ENCODE measurements around the gene NIPAL4.

DNA sequence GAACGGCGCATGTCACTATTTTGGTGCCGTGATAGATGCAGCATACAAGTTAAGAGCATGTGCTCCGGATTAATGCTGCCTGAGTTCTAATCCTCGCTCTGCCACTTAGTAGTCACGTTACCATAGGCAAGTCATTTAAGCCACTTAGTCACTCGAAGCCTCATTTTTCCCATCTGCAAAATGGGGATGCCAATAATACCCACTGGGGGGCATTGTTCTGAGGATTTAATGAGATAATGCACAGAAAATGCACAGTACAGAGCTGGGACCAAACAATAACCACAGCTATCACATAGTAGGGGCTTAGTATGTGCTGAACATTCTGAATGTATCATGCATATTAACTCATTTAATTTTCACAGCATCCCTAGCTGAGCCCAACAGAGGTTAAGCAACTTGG lies 9.1 kb downstream of the NIPAL4 start:
- TF ChIP-seq, protein P1, sequence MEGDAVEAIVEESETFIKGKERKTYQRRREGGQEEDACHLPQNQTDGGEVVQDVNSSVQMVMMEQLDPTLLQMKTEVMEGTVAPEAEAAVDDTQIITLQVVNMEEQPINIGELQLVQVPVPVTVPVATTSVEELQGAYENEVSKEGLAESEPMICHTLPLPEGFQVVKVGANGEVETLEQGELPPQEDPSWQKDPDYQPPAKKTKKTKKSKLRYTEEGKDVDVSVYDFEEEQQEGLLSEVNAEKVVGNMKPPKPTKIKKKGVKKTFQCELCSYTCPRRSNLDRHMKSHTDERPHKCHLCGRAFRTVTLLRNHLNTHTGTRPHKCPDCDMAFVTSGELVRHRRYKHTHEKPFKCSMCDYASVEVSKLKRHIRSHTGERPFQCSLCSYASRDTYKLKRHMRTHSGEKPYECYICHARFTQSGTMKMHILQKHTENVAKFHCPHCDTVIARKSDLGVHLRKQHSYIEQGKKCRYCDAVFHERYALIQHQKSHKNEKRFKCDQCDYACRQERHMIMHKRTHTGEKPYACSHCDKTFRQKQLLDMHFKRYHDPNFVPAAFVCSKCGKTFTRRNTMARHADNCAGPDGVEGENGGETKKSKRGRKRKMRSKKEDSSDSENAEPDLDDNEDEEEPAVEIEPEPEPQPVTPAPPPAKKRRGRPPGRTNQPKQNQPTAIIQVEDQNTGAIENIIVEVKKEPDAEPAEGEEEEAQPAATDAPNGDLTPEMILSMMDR (IDR thresholded peaks at IDR 0.05) = no peak
- no peak for TF ChIP-seq POLR2A (IDR thresholded peaks at IDR 0.05)
